ENCODE results near the gene ZNF684.
"Not testable (repeated sequence)": the region's sequence is repeated elsewhere in the genome, so short reads cannot be mapped to it uniquely, and the experiment has no call there.

ZNF684 gene

GRCh38 chr1:40564506-40564905 lies 33.1 kb downstream of the ZNF684 start:
- DNase-seq (ENCODE audit: low read depth): no peak
- no peak overlapping the region for H3K4me3 ChIP-seq (ENCODE audit: low read depth, low read length)

DNA sequence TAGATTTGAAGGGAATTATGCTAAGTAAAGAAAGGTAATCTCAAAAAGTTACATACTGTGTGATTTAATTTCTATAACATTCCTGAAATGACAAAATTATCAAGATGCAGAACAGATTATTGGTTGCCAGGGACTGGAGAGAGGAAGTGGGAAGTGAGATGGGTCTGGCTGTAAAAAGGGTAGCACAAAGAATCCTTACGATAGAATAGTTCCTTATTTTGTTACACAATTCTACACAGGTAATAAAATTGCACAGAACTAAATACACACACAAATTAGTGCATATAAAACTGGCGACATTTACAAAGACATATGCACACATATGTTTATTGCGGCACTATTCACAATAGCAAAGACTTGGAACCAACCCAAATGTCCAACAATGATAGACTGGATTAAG lies 33.5 kb downstream of the ZNF684 start:
- DNase-seq (ENCODE audit: low read depth): no peak

DNA sequence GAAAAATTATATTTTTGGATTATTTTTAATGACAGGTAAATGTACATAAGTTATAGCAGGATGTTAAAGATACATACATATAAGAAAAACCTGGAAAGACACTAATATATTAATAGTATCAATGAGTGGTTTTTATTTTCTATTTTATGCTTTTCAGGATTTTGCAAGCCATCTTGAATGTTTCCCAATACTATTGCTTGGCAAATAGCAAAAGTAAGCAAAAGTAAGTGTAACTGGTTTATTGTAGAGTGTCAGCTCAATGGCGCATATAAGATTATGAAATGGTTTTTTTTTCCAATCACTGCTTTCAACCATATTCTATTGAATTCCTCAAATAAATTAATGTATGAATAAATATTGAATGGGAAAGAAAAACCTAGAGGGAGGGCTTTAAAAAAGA lies 36.4 kb downstream of the ZNF684 start:
- no peak overlapping the region for H3K4me3 ChIP-seq (ENCODE audit: low read depth, low read length)
- DNase-seq (ENCODE audit: low read depth): no peak

More for the DNA sequence above, 33.5 kb downstream of the ZNF684 start:
- no peak overlapping the region for H3K4me3 ChIP-seq (ENCODE audit: low read depth, low read length)

GRCh38 chr1:40574805-40575204 lies 43.4 kb downstream of the ZNF684 start:
- DNase-seq (ENCODE audit: low read depth); H3K4me3 ChIP-seq (ENCODE audit: low read depth, low read length): not testable (repeated sequence)

DNA sequence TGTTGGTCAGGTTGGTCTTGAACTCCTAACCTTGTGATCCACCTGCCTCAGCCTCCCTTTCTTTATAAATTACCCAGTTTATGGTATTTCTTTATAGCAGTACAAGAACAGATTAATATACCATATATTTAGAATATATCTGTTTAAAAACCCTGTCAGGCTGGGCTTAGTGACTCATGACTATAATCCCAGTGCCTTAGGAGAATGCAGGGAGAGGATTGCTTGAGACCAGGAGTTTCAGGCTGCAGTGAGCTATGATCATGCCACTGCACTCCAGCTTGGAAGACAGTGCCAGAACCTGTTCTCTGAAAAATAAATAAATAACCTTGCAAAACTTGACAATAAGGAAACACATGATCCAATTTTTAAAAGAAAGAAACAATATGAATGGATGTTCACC lies 43.9 kb downstream of the ZNF684 start:
- no peak for DNase-seq (ENCODE audit: low read depth)
- H3K4me3 ChIP-seq (ENCODE audit: low read depth, low read length): no peak overlapping the region

DNA sequence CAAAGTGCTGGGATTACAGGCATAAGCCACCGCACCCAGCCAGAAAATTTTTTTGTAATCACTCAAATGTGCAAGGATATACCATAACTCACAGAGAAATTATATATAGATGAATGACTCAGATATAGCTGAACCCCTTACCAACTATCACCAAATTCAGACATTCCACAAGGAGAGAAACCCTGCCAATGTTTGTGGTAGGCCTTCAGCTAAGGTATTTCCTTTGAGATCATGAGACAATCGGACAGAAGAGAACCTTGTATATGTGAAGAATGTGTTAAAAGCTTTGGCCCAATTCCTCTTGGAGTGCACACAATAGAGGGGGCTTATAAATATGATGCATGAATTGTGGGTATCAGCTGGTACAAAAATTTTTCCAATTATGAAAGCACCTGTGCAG lies 50.7 kb downstream of the ZNF684 start:
- no peak overlapping the region for H3K4me3 ChIP-seq (ENCODE audit: low read depth, low read length)
- DNase-seq (ENCODE audit: low read depth): no peak

GRCh38 chr1:40583980-40584379 lies 52.5 kb downstream of the ZNF684 start:
- no peak overlapping the region for H3K4me3 ChIP-seq (ENCODE audit: low read depth, low read length)
- DNase-seq (ENCODE audit: low read depth): no peak

GRCh38 chr1:40588586-40588985 lies 57.1 kb downstream of the ZNF684 start:
- no peak for DNase-seq (ENCODE audit: low read depth)
- no peak overlapping the region for H3K4me3 ChIP-seq (ENCODE audit: low read depth, low read length)

DNA sequence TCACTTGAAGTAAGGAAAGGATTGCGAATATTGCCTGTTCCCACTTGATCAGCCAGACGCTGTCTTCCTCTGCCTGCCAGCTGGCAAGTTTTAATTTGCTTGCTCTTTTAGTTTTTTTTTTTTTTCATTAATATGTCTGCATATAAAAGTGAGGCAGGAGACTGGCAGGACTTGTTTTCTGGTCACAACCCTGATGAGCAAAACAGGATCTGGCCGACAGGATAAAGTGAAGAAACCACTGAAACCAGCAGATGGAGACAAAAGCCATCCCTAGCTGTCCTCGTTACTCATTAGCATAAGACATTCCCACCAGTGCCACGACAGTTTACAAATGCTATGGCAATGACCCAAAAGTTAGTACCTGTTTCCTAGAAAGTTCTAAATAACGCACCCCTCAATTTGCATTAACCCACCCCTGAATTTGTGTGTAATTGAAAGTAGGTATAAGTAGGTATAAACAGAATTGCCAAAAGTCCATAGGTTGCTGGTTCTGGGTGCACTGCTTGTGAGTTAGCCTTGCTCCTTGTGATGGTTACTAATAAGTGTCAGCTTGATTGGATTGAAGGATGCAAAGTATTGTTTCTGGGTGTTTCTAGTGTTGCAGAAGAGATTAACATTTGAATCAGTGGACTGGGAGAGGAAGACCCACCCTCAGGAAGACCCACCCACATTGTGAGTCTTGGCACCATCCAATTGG lies 60.8 kb downstream of the ZNF684 start:
- H3K4me3 ChIP-seq (ENCODE audit: low read depth, low read length): no peak overlapping the region
- DNase-seq (ENCODE audit: low read depth): no peak

- no peak overlapping the region for H3K4me3 ChIP-seq (ENCODE audit: low read depth, low read length)
- DNase-seq (ENCODE audit: low read depth): no peak
Observed at GRCh38 chr1:40593449-40594186, 62.2 kb downstream of the ZNF684 start.

GRCh38 chr1:40594187-40594531 lies 62.7 kb downstream of the ZNF684 start:
- DNase-seq (ENCODE audit: low read depth): no peak
- no peak overlapping the region for H3K4me3 ChIP-seq (ENCODE audit: low read depth, low read length)

DNA sequence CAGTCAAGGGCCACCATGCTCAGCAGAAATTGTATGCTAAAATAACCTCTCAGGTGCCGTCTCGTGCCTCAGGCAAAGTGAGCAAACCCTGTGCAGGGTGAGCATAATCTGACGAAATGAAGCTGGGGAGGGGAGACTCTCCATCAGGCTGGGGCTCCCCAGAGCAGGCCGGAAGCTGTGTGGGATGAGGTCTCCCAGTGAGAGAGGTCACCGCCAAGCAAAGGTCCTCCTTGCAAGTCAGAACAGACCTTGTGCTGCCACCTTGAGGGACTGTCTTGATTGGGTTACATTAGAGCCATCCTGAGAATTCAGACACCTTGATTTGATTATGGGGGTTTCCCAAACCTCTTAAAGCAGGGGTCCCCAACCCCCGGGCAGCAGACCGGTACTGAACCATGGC lies 64.2 kb downstream of the ZNF684 start:
- no peak overlapping the region for H3K4me3 ChIP-seq (ENCODE audit: low read depth, low read length)
- no peak for DNase-seq (ENCODE audit: low read depth)

Data from skeletal muscle cell (primary cell).